GM04504 (cell line): ENCODE results near the gene HCAR3.
A peak's percentile ranks its signal among the peaks of the same experiment; 100 is the strongest.

Experiments
- DNase-seq: peaks from one replicate; pipeline ENCODE4 v3.0.0-alpha.2; 2012; ENCODE audit warnings: low read depth

HCAR3 gene

DNA sequence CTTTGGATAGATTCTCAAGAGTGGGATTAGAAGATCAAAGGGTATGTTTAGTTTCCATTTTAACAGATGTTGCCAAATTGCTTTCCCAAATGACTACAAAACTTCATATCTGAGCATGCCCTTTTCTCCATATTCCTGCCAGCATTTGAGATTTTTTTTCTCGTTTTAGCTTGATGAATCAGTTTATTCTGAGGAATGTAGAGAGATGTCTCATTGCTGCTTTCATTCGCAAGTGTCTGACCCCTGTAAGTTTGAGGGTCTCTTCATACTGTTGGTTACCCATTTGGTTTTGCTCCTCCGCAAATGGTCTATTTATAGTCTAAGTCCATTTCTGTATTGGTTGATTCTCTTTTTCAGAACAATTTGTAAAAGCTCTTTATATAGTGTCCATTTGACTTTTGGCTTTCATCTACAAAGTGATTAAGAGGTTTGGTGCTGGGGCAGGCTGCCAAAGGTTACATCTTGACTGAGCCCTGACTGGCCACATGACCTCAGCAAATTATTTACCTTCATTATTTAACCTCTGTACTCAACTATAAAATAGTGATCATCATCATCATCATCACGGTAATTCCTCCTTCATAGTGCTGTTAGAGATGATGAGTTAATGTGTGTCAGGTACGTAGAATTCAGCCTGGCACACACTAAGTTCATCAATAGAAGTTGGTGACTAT is 47.1 kb downstream of the HCAR3 start:
- DNase-seq = peak; percentile 32

DNA sequence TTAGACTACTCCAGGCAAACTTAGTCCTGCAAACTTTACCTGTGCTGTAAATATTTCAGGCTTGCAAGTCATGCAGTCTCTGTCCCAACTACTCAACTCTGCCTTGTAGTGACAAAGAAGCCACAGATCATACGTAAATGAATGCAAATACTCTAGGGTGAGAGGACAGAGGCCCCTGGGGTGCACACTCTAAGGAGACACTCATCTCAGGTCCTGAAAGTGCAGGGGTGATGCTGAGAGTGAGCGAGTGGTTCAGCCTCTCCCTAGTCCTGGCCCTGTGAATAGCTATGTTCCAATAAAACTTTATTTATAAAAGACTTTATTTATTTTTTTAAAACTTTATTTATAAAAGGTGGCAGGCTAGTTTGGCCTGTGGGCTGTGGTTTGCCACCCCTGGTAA is 48.3 kb downstream of the HCAR3 start:
- no peak for DNase-seq

DNA sequence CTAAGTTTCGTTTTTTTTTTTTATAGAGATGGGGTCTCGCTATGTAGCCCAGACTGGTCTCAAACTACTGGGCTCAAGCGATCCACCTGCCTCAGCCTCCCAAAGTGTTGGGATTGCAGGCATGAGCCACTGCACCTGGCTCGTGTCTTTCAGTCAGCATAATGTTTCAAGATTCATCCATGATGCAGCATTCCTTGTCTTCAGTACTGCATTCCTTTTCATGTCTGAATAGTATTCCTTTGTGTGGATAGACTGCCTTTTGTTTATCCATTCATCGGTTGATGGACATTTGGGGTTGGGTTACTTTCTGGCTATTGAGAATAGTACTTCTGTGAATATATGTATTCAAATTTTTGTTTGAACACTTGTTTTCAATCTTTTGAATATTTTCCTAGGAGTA is 50.9 kb downstream of the HCAR3 start:
- no peak for DNase-seq

DNA sequence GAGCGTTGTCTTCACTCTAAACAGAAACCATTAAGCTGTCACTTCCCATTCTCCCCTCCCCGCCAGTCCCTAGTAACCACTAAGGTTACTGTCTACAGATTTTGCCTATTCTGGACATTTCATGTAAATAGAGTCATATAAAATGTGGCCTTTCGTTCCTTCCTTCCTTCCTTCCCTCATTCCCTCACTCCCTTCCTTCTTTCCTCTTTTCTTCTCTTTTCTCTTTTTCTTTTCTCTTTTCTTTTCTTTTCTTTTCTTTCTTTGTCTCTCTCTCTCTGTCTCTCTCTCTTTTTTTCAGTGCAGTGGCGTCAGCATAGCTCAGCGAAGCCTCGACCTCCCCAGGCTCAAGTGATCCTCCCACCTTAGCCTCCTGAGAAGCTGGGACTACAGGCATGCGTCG is 51.3 kb downstream of the HCAR3 start:
- DNase-seq = no peak
